Activated T-helper 2 cell treated with anti-CD3 and anti-CD28 coated beads, Interferon-gamma antibody, Interleukin-2, Interleukin-4, amounts not matched to agents 10 μg/mL and 5 μg/mL and 100 μg/mL, durations not matched to agents 14 hours and 24 hours and 36 hours (primary cell): ENCODE measurements around the gene CLIC1. TPM values are rescaled to one million over a fixed set of nuclear protein-coding genes. Genes with fewer than 3 reads are reported as not detected.

Source experiments
- DNase-seq: peaks from one replicate; pipeline ENCODE4 v3.0.0; 2021; ENCODE audit warnings: low spot score
- H3K27ac Mint-ChIP-seq: one replicate; pipeline ENCODE4 v1.8.0; 2021; ENCODE audit warnings: mixed read lengths
- H3K27me3 Mint-ChIP-seq: one replicate; pipeline ENCODE4 v1.8.0; 2021; ENCODE audit warnings: low read depth, mixed read lengths
- H3K36me3 Mint-ChIP-seq: one replicate; pipeline ENCODE4 v1.8.0; 2021; ENCODE audit warnings: low read depth, mixed read lengths
- H3K4me1 Mint-ChIP-seq: one replicate; pipeline ENCODE4 v1.8.0; 2021; ENCODE audit warnings: low read depth, mixed read lengths
- H3K4me3 Mint-ChIP-seq: one replicate; pipeline ENCODE4 v1.8.0; 2021; ENCODE audit warnings: low read depth, mild to moderate bottlenecking, moderate library complexity, mixed read lengths
- H3K9me3 Mint-ChIP-seq: one replicate; pipeline ENCODE4 v1.8.0; 2021; ENCODE audit warnings: mixed read lengths
- intact Hi-C: fragments of 100-400 bp; cut with micrococcal nuclease; formaldehyde crosslinking; loops from one replicate; pipeline ENCODE4 v1.15.1; 2023
- total RNA-seq: library from RNA; stranded (reverse); gene quantifications from 2 replicates; pipeline ENCODE4 v1.2.3, GENCODE V29; 2022

CLIC1 gene
- total RNA-seq, 1 donor from 2014 or later, result 412 TPM

GRCh38 chr6:31729979-31730630 lies 6.2 kb downstream of the CLIC1 start:
- peaks cover 64% of the 10 kb centered on the region for H3K36me3 Mint-ChIP-seq
- H3K27me3 Mint-ChIP-seq, result no peaks in the 10 kb centered on the region
- H3K4me1 Mint-ChIP-seq, result peaks cover 58% of the 10 kb centered on the region
- intact Hi-C loops, result loop anchor here (1.0 to 2.0 kb wide), 2 partner anchors 8 to 41 kb away; no protein-coding TSS in a partner anchor
- H3K4me3 Mint-ChIP-seq, result peak overlapping the region; percentile 85
- no peaks in the 10 kb centered on the region for H3K9me3 Mint-ChIP-seq
- DNase-seq, result peak; percentile 56
- peak overlapping the region; percentile 6 for H3K27ac Mint-ChIP-seq

GRCh38 chr6:31729515-31729978 lies 6.8 kb downstream of the CLIC1 start:
- peak overlapping the region; percentile 85 for H3K4me3 Mint-ChIP-seq
- H3K27me3 Mint-ChIP-seq, result no peaks in the 10 kb centered on the region
- H3K27ac Mint-ChIP-seq, result peak overlapping the region; percentile 65
- peak; percentile 74 for DNase-seq
- H3K36me3 Mint-ChIP-seq, result peaks cover 58% of the 10 kb centered on the region
- peaks cover 58% of the 10 kb centered on the region for H3K4me1 Mint-ChIP-seq
- H3K9me3 Mint-ChIP-seq, result no peaks in the 10 kb centered on the region
- intact Hi-C loops, result no loop called here

- intact Hi-C loops, result no loop called here
- H3K4me1 Mint-ChIP-seq, result peaks cover 53% of the 10 kb centered on the region
- H3K9me3 Mint-ChIP-seq, result no peaks in the 10 kb centered on the region
- no peaks in the 10 kb centered on the region for H3K27me3 Mint-ChIP-seq
- no peak for DNase-seq
- peaks cover 52% of the 10 kb centered on the region for H3K36me3 Mint-ChIP-seq
- H3K4me3 Mint-ChIP-seq, result peak within 1 kb of the TSS; percentile 85
- peak within 1 kb of the TSS; percentile 65 for H3K27ac Mint-ChIP-seq
These were observed 7.4 kb downstream of the CLIC1 start, which contains the start of gene DDAH2 for GRCh38 chr6:31728767-31729514. Gene DDAH2, minus strand, starts transcription at chr6:31729299. Its CDS starts 138 bp downstream, at chr6:31729161.

- H3K9me3 Mint-ChIP-seq, result no peaks in the 10 kb centered on the region
- intact Hi-C loops, result no loop called here
- peaks cover 45% of the 10 kb centered on the region for H3K4me1 Mint-ChIP-seq
- DNase-seq, result no peak
- peak overlapping the region; percentile 19 for H3K27ac Mint-ChIP-seq
- H3K27me3 Mint-ChIP-seq, result no peaks in the 10 kb centered on the region
- peaks cover 42% of the 10 kb centered on the region for H3K36me3 Mint-ChIP-seq
- peak overlapping the region; percentile 85 for H3K4me3 Mint-ChIP-seq
These were observed 8.3 kb downstream of the CLIC1 start for GRCh38 chr6:31727717-31728671.

GRCh38 chr6:31727034-31727716 lies 9.2 kb downstream of the CLIC1 start:
- peaks cover 34% of the 10 kb centered on the region for H3K36me3 Mint-ChIP-seq
- intact Hi-C loops, result no loop called here
- H3K4me3 Mint-ChIP-seq, result peak overlapping the region; percentile 49
- peak overlapping the region; percentile 19 for H3K27ac Mint-ChIP-seq
- H3K27me3 Mint-ChIP-seq, result no peaks in the 10 kb centered on the region
- peaks cover 46% of the 10 kb centered on the region for H3K4me1 Mint-ChIP-seq
- no peaks in the 10 kb centered on the region for H3K9me3 Mint-ChIP-seq
- no peak for DNase-seq

- Mint-ChIP-seq H3K36me3 (peaks cover 22% of the 10 kb centered on the region), H3K27me3 (no peaks in the 10 kb centered on the region), H3K4me1 (peaks cover 46% of the 10 kb centered on the region), H3K4me3 (no peak overlapping the region), H3K27ac (peak overlapping the region; percentile 47), H3K9me3 (no peaks in the 10 kb centered on the region)
- intact Hi-C loops, result no loop called here
- no peak for DNase-seq
These were observed 10.6 kb downstream of the CLIC1 start for GRCh38 chr6:31725502-31726350.

- Mint-ChIP-seq H3K36me3 (peaks cover 12% of the 10 kb centered on the region), H3K27ac (no peak overlapping the region), H3K4me1 (peaks cover 34% of the 10 kb centered on the region), H3K27me3 (peaks cover 5% of the 10 kb centered on the region), H3K9me3 (no peaks in the 10 kb centered on the region), H3K4me3 (no peak overlapping the region)
- no peak for DNase-seq
- intact Hi-C loops, result no loop called here
These were observed 12.2 kb downstream of the CLIC1 start for GRCh38 chr6:31723980-31724691.

- no peak for DNase-seq
- H3K4me1 Mint-ChIP-seq, result peaks cover 32% of the 10 kb centered on the region
- no peak within 1 kb of the TSS for H3K4me3 Mint-ChIP-seq
- peaks cover 10% of the 10 kb centered on the region for H3K36me3 Mint-ChIP-seq
- no peaks in the 10 kb centered on the region for H3K9me3 Mint-ChIP-seq
- intact Hi-C loops, result no loop called here
- no peak within 1 kb of the TSS for H3K27ac Mint-ChIP-seq
- H3K27me3 Mint-ChIP-seq, result peaks cover 5% of the 10 kb centered on the region
These were observed 12.9 kb downstream of the CLIC1 start, which contains the start of gene MPIG6B for GRCh38 chr6:31723245-31723979. Gene MPIG6B, plus strand, starts transcription at chr6:31723373. Its CDS starts 11 bp downstream, at chr6:31723384.

- no peak overlapping the region for H3K4me3 Mint-ChIP-seq
- intact Hi-C loops, result no loop called here
- no peak for DNase-seq
- no peaks in the 10 kb centered on the region for H3K9me3 Mint-ChIP-seq
- H3K27me3 Mint-ChIP-seq, result peaks cover 5% of the 10 kb centered on the region
- H3K36me3 Mint-ChIP-seq, result peaks cover 7% of the 10 kb centered on the region
- H3K27ac Mint-ChIP-seq, result no peak overlapping the region
- H3K4me1 Mint-ChIP-seq, result peaks cover 24% of the 10 kb centered on the region
These were observed 14.2 kb downstream of the CLIC1 start for GRCh38 chr6:31722173-31722572.

GRCh38 chr6:31721351-31722020 lies 14.8 kb downstream of the CLIC1 start, which contains the start of gene LY6G6C:
Gene LY6G6C, minus strand, starts transcription at chr6:31721746. Its CDS starts 67 bp downstream, at chr6:31721679.
- H3K4me1 Mint-ChIP-seq, result peaks cover 17% of the 10 kb centered on the region
- no peak within 1 kb of the TSS for H3K27ac Mint-ChIP-seq
- peaks cover 5% of the 10 kb centered on the region for H3K27me3 Mint-ChIP-seq
- no peak for DNase-seq
- H3K36me3 Mint-ChIP-seq, result peaks cover 3% of the 10 kb centered on the region
- H3K4me3 Mint-ChIP-seq, result no peak within 1 kb of the TSS
- intact Hi-C loops, result no loop called here
- H3K9me3 Mint-ChIP-seq, result no peaks in the 10 kb centered on the region
